Tibial nerve (tissue), 3 donors: Measurements from ENCODE around the gene CERS2.

ENCODE experiments used
- CTCF ChIP-seq, 5 experiments: fragments of 200-600 bp in 3 of 5; fragments of 450-650 bp in 2 of 5; sonication (generic) in 3 of 5; IDR thresholded peaks; one replicate each; pipeline ENCODE4 v1.5.1; 2016 to 2019; ENCODE audit warnings: antibody characterized with exemption in 5 of 5, mild to moderate bottlenecking in 3 of 5, moderate library complexity in 2 of 5
- POLR2A ChIP-seq, 2 donors: fragments of 450-650 bp; IDR thresholded peaks; one replicate each; pipeline ENCODE4 v1.6.1; 2017; ENCODE audit warnings: antibody characterized with exemption in 2 of 2, mild to moderate bottlenecking in 2 of 2, moderate library complexity in 2 of 2

DNA sequence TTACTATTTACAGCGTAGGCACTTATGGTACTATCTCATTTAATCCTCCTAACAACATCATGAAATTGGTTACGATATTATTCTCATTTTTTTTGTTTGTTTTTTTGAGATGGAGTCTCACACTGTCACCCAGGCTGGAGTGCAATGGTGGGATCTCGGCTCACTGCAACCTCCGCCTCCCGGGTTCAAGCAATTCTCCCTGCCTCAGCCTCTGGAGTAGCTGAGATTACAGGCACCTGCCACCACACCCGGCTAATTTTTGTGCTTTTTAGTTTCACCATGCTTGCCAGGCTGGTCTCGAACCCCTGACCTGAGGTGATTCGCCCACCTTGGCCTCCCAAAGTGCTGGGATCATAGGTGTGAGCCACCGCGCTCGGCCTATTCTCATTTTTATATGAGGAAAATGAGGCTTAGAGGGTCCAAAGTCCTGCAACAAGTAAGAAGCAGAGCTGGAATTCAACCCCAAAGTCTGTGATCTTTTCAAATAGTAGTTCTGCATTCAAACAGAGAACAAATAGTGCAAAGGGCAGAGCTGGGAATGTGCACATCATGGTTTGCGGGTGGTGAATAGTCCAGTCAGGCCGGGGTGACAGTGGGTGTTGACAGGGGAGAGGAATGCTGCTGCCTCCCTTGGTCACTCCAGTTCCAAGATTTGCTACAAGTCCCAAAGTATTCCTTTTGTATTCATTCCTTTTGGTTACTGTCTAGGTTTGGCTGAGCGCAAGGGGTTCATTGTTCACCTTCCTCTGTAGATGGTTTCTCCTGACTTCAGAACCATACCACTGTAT lies 38.2 kb upstream of the CERS2 start:
- no peak for TF ChIP-seq CTCF (IDR thresholded peaks at IDR 0.05)
- peak in 1 of 2 donors; percentile 28 for TF ChIP-seq POLR2A (IDR thresholded peaks at IDR 0.05)
